HUES64 (cell line): ENCODE data around the gene PON1.

Experiments used
- H3K27ac ChIP-seq: 2 replicates; pipeline ENCODE4 v1.7.0; 2013; ENCODE audit warnings: low read depth, low read length, inconsistent platforms
- H3K27me3 ChIP-seq: 2 replicates; pipeline ENCODE4 v1.6.1; 2013; ENCODE audit warnings: mild to moderate bottlenecking, low read length; ENCODE audit not compliant: insufficient read depth
- H3K36me3 ChIP-seq: 2 replicates; pipeline ENCODE4 v1.6.1; 2013; ENCODE audit warnings: mild to moderate bottlenecking, low read length; ENCODE audit not compliant: insufficient read depth
- H3K4me1 ChIP-seq: 2 replicates; pipeline ENCODE4 v1.6.1; 2013; ENCODE audit warnings: mild to moderate bottlenecking, low read length, moderate library complexity; ENCODE audit not compliant: insufficient read depth
- H3K4me3 ChIP-seq: 2 replicates; pipeline ENCODE4 v1.5.1; 2013; ENCODE audit warnings: mild to moderate bottlenecking, low read length, moderate library complexity
- H3K9ac ChIP-seq: 2 replicates; pipeline ENCODE4 v1.6.1; 2013; ENCODE audit warnings: mild to moderate bottlenecking, low read depth, low read length
- H3K9me3 ChIP-seq: 2 replicates; pipeline ENCODE4 v1.6.1; 2013; ENCODE audit warnings: low read depth, low read length; ENCODE audit not compliant: insufficient read depth
- WGBS: fragments of 150-250, 120-280 bp; methylation state at CpG from one replicate; pipeline ENCODE4 v1.1.7; 2013; ENCODE audit warnings: missing lambda C conversion rate; 5-methylcytosine and 5-hydroxymethylcytosine counted together

PON1 gene

DNA sequence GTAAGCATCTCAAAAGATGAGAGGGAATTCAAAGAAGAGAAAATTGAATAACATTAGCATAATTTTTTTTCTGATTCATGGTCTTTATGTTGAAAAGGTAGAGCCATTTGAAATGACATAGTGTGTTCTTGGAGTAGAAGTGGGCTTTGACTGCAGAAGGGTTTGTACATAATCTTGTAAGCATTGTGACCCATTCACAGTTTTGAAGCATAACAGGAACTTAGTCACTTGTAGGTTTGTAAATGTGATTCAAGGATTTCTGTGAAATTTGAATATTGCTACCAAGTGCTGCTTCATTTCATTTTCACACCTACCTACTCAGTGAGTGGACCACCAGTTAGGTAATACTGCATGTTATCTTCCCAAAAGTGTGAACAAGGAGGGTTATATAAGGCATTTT, 68.6 kb downstream of the PON1 start:
- no peak overlapping the region for H3K27ac ChIP-seq
- H3K9me3 ChIP-seq, result no peaks in the 10 kb centered on the region
- H3K4me3 ChIP-seq, result no peak overlapping the region
- H3K9ac ChIP-seq, result no peak overlapping the region
- peaks cover 13% of the 10 kb centered on the region for H3K36me3 ChIP-seq
- no peaks in the 10 kb centered on the region for H3K27me3 ChIP-seq
- no peaks in the 10 kb centered on the region for H3K4me1 ChIP-seq

DNA sequence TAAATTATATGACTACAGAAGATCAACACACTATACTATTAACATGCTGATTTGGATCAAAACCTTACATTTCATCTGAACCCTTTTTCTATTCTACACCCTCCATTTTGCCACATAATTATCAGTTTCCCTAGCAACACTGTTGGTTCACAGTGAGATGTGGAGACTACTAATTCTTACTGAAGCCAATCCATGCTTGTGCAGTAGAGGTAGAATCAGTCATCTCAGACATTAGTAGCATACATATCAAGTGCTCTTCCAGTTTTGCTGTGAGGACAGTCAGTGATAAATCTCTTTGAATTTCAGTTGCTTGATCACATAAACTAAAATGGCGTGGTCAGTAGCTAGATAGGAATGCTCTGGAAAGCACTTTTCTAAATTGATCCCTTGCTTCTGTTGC, 70.3 kb downstream of the PON1 start:
- Histone ChIP-seq H3K4me1 (no peaks in the 10 kb centered on the region), H3K27me3 (no peaks in the 10 kb centered on the region), H3K9ac (no peak overlapping the region), H3K27ac (no peak overlapping the region), H3K9me3 (no peaks in the 10 kb centered on the region), H3K36me3 (peaks cover 13% of the 10 kb centered on the region), H3K4me3 (no peak overlapping the region)
- 92% methylated on average over 1 of the region's 1 CpG for WGBS

DNA sequence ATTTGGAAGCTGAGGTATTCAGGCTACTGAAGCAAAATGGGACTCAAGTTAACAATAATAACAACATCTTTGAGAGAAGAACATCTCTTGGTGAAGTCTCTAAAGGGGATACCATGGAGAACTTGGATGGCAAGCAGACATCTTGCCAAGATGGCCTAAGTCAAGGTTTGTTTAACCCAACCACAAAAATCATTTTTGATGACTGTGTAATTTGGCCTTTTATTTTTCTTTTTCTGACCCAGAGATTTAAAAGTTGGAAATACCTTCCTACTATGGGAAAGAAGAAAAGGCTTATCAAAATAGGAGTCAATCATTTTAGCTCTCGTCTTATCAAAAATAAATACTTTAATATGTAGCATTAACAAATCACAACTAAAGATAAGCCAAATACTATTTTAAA, 72.4 kb downstream of the PON1 start:
- Histone ChIP-seq H3K36me3 (peaks cover 13% of the 10 kb centered on the region), H3K27ac (no peak overlapping the region), H3K27me3 (no peaks in the 10 kb centered on the region), H3K4me3 (no peak overlapping the region), H3K9ac (no peak overlapping the region), H3K4me1 (peaks cover 10% of the 10 kb centered on the region), H3K9me3 (no peaks in the 10 kb centered on the region)
- WGBS, result 100% methylated on average over 1 of the region's 1 CpG

- no peak overlapping the region for H3K27ac ChIP-seq
- H3K4me3 ChIP-seq, result no peak overlapping the region
- H3K9me3 ChIP-seq, result no peaks in the 10 kb centered on the region
- 84% methylated on average over 6 of the region's 6 CpGs for WGBS
- H3K9ac ChIP-seq, result no peak overlapping the region
- peaks cover 13% of the 10 kb centered on the region for H3K36me3 ChIP-seq
- H3K4me1 ChIP-seq, result peaks cover 22% of the 10 kb centered on the region
- no peaks in the 10 kb centered on the region for H3K27me3 ChIP-seq
Measured at GRCh38 chr7:95250571-95250970, 73.8 kb downstream of the PON1 start.
